Measurements from ENCODE around the gene EHD2.
A peak's percentile ranks its signal among the peaks of the same experiment; 100 is the strongest.
"Not testable (repeated sequence)": the region's sequence is repeated elsewhere in the genome, so short reads cannot be mapped to it uniquely, and the experiment has no call there.

The EHD2 gene

DNA sequence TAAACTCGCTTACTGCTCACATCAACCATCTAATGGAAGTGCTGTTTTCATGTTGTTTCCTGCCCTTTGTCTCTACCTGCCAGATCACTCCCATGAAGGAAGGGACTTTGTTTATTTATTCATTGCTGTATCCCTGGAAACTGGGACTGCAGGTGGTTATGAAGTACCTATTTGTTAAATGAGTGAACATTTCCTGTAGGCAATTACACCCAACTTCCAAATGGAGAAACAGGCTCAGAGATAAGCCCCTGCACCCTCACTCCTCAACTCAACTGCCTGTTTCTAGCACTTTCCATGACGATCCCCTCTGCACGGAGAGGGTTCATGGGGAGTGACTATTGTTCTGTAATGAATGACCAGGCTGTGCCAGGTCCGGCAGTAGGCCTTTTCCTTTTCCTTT, 63.3 kb downstream of the EHD2 start:
- DNase-seq, result no peak

DNA sequence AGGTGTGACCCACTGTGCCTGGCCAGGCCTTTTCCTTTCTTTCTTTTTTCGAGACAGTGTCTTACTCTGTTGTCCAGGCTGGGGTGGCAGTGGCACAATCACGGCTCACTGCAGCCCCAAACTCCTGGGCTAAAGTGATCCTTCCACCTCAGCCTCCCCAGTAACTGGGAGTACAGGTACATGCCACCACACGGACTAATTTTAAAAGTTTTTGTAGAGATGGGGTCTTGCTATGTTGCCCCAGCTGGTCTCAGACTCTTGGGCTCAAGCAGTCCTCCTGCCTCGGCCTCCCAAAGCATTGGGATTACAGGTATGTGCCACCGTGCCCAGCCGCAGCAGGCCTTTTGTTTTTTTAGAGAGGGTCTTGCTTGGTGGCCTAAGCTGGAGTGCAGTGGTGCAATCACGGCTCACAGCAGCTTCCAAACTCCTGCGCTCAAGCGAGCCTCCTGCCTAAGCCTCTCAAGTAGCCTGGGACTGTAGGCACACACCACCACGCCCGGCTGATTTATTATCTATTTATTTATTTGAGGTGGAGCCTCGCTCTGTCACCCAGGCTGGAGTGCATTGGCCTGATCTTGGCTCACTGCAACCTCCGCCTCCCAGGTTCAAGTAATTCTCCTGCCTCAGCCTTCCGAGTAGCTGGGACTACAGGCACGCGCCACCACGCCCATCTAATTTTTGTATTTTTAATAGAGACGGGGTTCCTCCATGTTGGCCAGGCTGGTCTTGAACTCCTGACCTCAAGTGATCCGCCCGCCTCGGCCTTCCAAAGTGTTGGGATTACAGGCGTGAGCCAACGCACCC, 64.2 kb downstream of the EHD2 start:
- not testable (repeated sequence) for DNase-seq

DNA sequence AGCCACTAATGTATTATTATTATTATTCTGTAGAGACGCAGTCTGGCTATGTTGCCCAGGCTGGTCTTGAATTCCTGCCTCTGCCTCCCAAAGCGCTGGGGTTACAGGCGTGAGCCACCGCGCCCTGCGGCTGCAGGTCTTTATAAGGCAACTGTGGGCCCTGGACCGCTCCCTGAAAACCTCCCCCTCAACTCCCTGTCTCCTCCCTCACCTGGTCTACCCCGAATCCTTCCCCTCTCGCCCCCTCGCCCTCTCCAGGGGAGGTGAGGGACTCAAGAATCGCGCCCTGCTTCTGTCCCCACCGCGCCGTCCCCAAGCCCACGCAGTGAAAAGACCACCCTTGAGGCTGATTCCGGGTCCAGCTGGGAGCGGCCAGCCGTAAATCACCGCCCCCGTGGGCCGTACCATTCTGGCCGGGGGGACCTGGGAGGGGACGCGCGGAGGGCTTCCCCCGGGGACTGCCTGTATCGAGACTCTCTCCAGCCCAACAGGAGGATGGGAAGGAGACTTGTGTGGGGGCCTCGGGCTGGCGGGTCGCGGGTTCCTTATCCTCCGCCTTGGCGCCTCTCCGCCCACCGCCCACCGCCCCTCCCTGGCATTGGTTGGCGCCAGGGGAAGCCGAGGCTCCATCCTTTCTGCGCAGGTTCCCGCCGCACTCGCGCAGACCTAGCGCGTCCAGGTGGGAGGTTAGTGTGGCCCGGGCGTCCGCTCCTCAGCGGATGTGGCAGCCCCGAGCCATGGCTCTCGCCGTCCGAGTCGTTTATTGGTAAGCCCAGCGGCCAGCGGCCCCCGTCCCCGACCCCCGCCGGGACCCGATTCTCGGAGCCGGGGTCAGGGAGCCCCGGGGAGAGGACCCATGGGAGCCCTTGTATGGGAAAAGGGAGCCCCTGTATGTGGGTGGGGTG, 65.1 kb downstream of the EHD2 start, which contains the start of gene SELENOW:
SELENOW (plus strand) TSS at position 655 of the 905 bp plus-strand sequence; CDS start at position 738, 83 bp downstream.
- DNase-seq, result peak; percentile 85

DNA sequence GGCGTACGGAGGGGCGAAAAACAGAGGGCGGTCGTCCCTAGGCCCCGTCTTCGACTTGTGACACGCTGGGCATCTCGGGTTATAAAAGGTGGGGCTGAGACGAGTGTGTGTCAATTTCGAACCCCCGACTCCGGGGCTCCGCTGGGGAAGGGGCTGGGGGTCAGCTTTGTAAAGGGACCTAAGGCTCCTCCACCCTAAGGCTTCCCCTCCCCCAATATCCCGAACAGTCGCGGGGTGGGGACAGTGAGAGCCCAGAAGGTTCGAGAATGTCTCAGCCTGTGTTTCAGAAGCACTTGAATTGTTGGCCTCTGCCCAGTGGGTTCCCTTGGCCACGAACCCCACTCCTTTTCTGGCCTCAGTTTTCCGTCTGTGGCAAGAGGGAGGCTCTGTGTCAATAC, 65.7 kb downstream of the EHD2 start:
- DNase-seq, result peak; percentile 15

DNA sequence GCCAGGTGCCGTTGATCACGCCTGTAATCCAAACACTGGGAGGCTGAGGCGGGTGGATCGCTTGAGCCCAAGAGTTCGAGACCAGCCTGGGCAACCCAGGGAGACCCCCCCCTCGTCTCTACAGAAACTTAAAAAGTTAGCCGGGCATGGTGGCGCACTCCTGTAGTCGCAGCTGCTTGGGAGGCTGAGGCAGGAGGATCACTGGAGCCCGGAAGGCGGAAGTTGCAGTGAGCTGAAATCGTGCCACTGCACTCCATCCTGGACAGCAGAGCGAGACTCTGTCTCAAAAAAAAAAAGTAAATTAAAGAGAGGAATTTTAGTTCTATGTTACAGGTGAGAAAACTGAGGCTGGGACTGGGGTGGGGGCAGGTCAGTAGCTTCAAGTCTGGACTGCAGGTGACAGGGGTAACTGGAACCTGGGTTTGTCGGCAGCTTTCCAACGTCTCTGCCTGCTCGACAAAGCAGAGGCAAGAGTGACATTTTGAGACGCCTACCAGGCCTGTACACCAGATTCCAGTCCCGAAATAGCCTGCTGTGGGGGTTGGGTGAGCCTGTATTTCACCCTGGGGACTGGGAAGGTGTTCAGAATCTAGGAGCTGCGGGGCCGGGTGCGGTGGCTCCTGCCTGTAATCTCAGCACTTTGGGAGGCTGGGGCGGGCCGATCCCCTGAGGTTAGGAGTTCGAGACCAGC, 66.4 kb downstream of the EHD2 start:
- DNase-seq, result no peak

DNA sequence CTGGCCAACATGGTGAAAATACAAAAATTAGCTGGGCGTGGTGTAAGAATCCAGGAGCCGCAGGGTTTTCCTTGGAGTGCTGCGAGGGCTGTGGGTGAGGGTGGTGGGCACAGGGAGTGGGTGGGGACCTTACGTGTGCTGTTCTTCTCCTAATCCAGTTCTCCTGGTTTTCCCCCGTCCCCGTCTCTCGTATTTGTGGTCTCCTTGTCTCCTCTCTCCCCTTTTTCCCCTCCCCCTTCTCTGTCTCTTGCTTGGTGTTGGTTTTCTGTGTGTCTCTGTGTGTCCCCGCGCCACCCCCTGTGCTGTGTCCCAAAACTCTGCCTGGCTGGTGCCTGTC, 67.0 kb downstream of the EHD2 start:
- DNase-seq, result no peak

DNA sequence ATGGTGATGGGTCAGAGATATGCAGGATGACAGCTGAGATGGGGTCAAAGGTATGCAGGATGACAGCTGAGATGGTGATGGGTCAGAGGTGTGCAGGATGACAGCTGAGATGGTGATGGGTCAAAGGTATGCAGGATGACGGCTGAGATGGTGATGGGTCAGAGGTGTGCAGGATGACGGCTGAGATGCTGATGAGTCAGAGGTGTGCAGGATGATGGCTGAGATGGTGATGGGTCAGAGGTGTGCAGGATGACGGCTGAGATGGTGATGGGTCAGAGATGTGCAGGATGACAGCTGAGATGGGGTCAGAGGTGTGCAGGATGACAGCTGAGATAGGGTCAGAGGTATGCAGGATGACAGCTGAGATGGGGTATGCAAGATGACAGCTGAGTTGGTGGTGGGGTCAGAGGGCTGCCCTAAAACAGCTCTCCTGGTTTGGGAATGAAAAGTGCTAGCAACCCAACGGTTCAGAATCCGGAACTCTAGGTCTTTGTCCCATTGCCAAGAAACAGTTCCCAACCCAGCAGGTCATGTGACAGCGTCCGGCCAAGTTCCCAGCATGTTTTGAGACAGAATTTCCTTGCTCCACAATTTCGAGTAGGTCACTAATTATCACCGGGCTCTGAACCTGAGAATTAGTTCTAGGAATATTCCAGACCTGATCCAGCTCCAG, 68.5 kb downstream of the EHD2 start:
- no peak for DNase-seq

DNA sequence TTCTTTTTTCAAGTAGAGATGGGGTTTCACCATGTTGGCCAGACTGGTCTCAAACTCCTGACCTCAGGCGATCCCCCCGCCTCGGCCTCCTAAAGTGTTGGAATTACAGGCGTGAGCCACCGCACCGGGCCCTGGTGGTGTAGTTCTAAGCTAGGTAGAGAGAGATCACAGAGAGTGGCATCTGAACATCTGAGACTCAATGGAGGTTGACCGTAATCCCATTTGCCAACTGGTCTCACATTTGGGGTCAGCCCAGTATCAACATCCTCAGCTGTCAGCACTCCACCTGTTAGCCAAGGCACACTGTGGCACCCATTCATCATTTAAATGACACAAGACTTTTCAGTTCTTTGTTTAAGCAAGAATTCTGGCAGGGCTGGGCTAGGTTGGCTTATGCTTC, 73.3 kb downstream of the EHD2 start:
- DNase-seq, result no peak

DNA sequence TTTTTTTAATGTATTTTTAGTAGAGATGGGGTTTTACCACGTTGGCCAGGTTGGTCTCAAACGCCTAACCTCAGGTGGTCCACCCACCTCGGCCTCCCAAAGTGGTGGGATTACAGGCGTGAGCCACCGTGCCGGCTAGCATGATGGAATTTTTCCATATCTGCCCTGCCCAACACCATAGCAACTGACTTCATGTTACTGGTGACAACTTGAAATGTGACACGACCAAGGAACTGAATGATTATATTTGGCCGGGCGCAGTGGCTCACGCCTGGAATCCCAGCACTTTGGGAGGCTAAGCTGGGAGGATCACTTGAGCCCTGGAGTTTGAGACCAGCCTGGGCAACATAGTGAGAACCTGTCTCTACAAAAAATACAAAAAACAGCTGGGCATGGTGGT, 74.1 kb downstream of the EHD2 start:
- DNase-seq, result not testable (repeated sequence)

DNA sequence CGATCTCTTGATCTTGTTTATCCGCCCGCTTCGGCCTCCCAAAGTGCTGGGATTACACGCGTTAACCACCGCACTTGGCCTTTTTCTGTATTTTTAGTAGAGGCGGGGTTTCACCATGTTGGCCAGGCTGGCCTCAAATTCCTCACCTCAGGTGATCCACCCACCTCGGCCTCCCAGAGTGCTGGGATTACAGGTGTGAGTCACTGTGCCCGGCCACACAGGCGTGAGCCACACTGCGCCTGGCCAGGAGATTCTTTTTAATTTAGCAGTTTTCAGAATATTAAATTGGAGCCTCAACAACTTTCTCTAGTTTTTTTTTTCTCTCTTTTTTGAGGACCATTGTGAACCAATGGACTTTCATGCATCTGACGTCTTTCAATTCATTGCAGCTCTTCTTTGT, 76.6 kb downstream of the EHD2 start:
- DNase-seq, result not testable (repeated sequence)

DNA sequence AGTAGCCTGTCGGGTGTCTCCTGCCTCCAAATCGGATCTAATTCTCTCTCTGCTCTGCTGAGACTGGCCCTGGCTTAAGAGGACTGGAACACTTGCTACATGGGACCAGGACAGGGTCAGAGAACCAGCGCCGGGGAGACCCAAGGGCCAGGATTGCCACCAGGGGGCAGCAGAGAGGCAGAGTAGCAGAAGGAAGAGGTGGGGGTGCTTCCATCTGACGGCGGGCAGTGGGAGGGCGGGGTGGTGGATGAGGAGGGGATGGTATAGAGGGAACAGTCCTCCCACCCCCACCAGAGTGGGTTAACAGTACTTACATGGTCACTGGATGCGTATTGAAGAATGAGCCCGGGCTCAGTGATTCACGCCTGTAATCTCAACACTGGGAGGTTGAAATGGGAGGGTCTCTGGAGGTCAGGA, 77.2 kb downstream of the EHD2 start:
- peak; percentile 79 for DNase-seq

DNA sequence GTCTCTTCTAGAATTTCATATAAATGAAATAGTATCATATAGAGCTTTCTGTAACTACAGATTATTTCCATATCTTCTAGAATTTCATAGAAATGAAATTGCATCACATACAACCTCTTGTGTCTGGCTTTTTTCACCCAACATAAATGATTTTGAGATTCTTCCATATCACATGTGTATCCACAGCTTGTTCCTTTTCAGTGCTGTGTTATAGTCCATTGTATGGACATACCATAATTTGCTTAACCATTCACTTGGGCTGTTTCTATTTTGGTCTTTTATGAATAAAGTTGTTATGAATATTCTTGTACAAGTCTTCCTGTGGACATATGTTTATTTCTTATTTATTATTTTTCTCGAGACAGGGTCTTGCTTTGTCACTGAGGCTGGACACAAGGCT, 79.4 kb downstream of the EHD2 start:
- DNase-seq, result no peak
